MCF 10A (cell line): Measurements from ENCODE around the gene RHOT1. TPM values are rescaled to one million over a fixed set of nuclear protein-coding genes. Genes with fewer than 3 reads are reported as not detected.

ENCODE experiments used
- BruUV-seq: library from RNA; stranded (reverse); fragments of 400-500 nt; replicated peaks from 2 replicates; lab custom pipeline; 2021; lab: Mats Ljungman, UMichigan
- CTCF ChIA-PET: fragments of 300-600 bp; sonication (Branson Sonifier 250); formaldehyde crosslinking; extraction: SDS; loops from one replicate; lab custom pipeline; 2021; ENCODE audit warnings: antibody characterized with exemption, inconsistent platforms; lab: Yijun Ruan, JAX
- POLR2A ChIA-PET: fragments of 300-600, 350-650 bp; sonication (Branson Sonifier 250); formaldehyde crosslinking; extraction: SDS; loops from one replicate; lab custom pipeline; 2020; ENCODE audit warnings: antibody characterized with exemption, inconsistent platforms; lab: Yijun Ruan, JAX
- DNase-seq: peaks from one replicate; pipeline ENCODE4 v3.0.0-alpha.2; 2018; ENCODE audit not compliant: unreplicated experiment
- H3K27ac Mint-ChIP-seq: one replicate; pipeline ENCODE4 v1.8.0; 2022; ENCODE audit warnings: mild to moderate bottlenecking, low read depth, mixed read lengths; ENCODE audit not compliant: unreplicated experiment
- H3K27me3 Mint-ChIP-seq: one replicate; pipeline ENCODE4 v1.8.0; 2022; ENCODE audit warnings: mixed read lengths; ENCODE audit not compliant: insufficient read depth, unreplicated experiment
- H3K36me3 Mint-ChIP-seq: one replicate; pipeline ENCODE4 v1.8.0; 2022; ENCODE audit warnings: mild to moderate bottlenecking, moderate library complexity, mixed read lengths; ENCODE audit not compliant: insufficient read depth, unreplicated experiment
- H3K4me1 Mint-ChIP-seq: one replicate; pipeline ENCODE4 v1.8.0; 2022; ENCODE audit warnings: mixed read lengths; ENCODE audit not compliant: insufficient read depth, unreplicated experiment
- H3K4me3 Mint-ChIP-seq: one replicate; pipeline ENCODE4 v1.8.0; 2022; ENCODE audit warnings: mild to moderate bottlenecking, moderate library complexity, mixed read lengths; ENCODE audit not compliant: unreplicated experiment
- H3K9me3 Mint-ChIP-seq: one replicate; pipeline ENCODE4 v1.8.0; 2022; ENCODE audit warnings: mixed read lengths; ENCODE audit not compliant: unreplicated experiment
- CTCF ChIP-seq: fragments of 200-600 bp; IDR thresholded peaks from one replicate; pipeline ENCODE4 v1.8.0; 2022; ENCODE audit warnings: antibody characterized with exemption, mild to moderate bottlenecking; ENCODE audit not compliant: unreplicated experiment
- intact Hi-C: fragments of 100-400 bp; cut with micrococcal nuclease; formaldehyde crosslinking; loops from 2 replicates; pipeline ENCODE4 v1.14.1; 2022
- total RNA-seq: library from RNA; stranded (reverse); gene quantifications from 2 replicates; pipeline ENCODE4 v1.2.3, GENCODE V29; 2022

RHOT1 gene
- total RNA-seq, 1 experiment from 2014 or later: 19.8 TPM

GRCh38 chr17:32120141-32120540, 22.2 kb upstream of the RHOT1 start:
- no peak overlapping the region for H3K27ac Mint-ChIP-seq
- DNase-seq: no peak
- CTCF ChIA-PET: no interaction called here
- POLR2A ChIA-PET: no interaction called here
- H3K27me3 Mint-ChIP-seq: no peaks in the 10 kb centered on the region
- H3K4me1 Mint-ChIP-seq: no peaks in the 10 kb centered on the region
- BruUV-seq: no TSS peak
- intact Hi-C loops: no loop called here
- no peak for TF ChIP-seq CTCF
- H3K4me3 Mint-ChIP-seq: no peak overlapping the region
- H3K36me3 Mint-ChIP-seq: no peaks in the 10 kb centered on the region
- H3K9me3 Mint-ChIP-seq: no peaks in the 10 kb centered on the region

- H3K9me3 Mint-ChIP-seq: no peaks in the 10 kb centered on the region
- POLR2A ChIA-PET: no interaction called here
- CTCF ChIA-PET: no interaction called here
- DNase-seq: no peak
- no peak overlapping the region for H3K27ac Mint-ChIP-seq
- H3K4me3 Mint-ChIP-seq: no peak overlapping the region
- H3K27me3 Mint-ChIP-seq: no peaks in the 10 kb centered on the region
- no TSS peak for BruUV-seq
- intact Hi-C loops: no loop called here
- TF ChIP-seq CTCF: no peak
- no peaks in the 10 kb centered on the region for H3K4me1 Mint-ChIP-seq
- H3K36me3 Mint-ChIP-seq: no peaks in the 10 kb centered on the region
Measured at GRCh38 chr17:32120716-32121115, 21.6 kb upstream of the RHOT1 start.

GRCh38 chr17:32123782-32124181, 18.5 kb upstream of the RHOT1 start:
- no TSS peak for BruUV-seq
- Mint-ChIP-seq H3K27me3 (no peaks in the 10 kb centered on the region), H3K9me3 (no peaks in the 10 kb centered on the region), H3K27ac (no peak overlapping the region), H3K4me1 (peaks cover 5% of the 10 kb centered on the region), H3K36me3 (no peaks in the 10 kb centered on the region), H3K4me3 (no peak overlapping the region)
- ChIA-PET CTCF (no interaction called here), POLR2A (no interaction called here)
- intact Hi-C loops: no loop called here
- no peak for TF ChIP-seq CTCF
- DNase-seq: peak; percentile 52

- no peaks in the 10 kb centered on the region for H3K36me3 Mint-ChIP-seq
- ChIA-PET POLR2A (interaction anchor here (0.6 kb wide), 1 partner anchor 127 kb away, joined by 3 read pairs; no protein-coding TSS in a partner anchor), CTCF (interaction anchor here (0.6 to 2.7 kb wide), 6 partner anchors 10 to 66 kb away, joined by 3 to 9 read pairs (median 4); no protein-coding TSS in a partner anchor)
- no peak overlapping the region for H3K27ac Mint-ChIP-seq
- H3K4me3 Mint-ChIP-seq: no peak overlapping the region
- no peak for TF ChIP-seq CTCF
- no TSS peak for BruUV-seq
- no peaks in the 10 kb centered on the region for H3K27me3 Mint-ChIP-seq
- peaks cover 5% of the 10 kb centered on the region for H3K4me1 Mint-ChIP-seq
- H3K9me3 Mint-ChIP-seq: no peaks in the 10 kb centered on the region
- DNase-seq: no peak
- intact Hi-C loops: no loop called here
Measured at GRCh38 chr17:32124985-32125847, 17.1 kb upstream of the RHOT1 start.
